Astrocyte of the spinal cord (primary cell): ENCODE results near the gene EXOC6B.

Experiments used
- DNase-seq: peaks from one replicate; pipeline ENCODE4 v3.0.0; 2011; ENCODE audit warnings: low read depth, low spot score
- H3K4me3 ChIP-seq: 2 replicates; pipeline ENCODE4 v1.5.1; 2011; ENCODE audit warnings: low read depth, mild to moderate bottlenecking, low read length, moderate library complexity
- in situ Hi-C: cut with HindIII; loops from 2 replicates; pipeline ENCODE4 v1.10.0; 2017; ENCODE audit warnings: low sequenced_read_pairs
- TF ChIP-seq, protein P1 (sequence below): IDR thresholded peaks from 2 replicates; pipeline ENCODE4 v1.5.1; 2012; ENCODE audit warnings: low read depth, mild to moderate bottlenecking, low read length, inconsistent platforms

The EXOC6B gene

DNA sequence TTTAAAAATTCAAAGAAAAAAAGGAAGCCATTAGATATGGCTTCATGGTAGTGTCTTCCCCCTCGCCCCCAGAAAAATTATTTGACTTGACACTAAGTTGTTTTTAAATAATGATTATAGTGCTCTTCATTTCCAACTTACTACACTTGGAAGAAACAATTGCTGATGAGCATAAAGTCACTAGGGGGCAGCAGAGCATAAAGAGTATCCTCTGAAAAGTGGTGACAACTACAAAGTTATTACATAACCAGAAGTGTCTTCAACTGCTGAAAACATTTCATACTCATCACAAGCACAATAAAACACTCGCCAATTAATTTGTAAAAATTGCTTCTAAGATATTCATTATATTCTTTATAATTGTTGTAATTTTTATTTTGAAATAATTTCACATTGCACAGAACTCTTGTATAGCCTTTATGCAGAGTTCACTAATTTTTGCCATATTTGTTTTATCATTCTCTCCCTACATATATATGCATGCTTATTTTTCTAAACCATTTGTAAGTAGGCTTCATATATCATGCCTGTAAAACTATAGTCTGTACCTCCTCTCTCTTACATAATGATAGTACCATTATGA is 54.9 kb downstream of the EXOC6B start:
- in situ Hi-C loops: no loop called here
- peak; percentile 75 for DNase-seq
- TF ChIP-seq, protein P1, sequence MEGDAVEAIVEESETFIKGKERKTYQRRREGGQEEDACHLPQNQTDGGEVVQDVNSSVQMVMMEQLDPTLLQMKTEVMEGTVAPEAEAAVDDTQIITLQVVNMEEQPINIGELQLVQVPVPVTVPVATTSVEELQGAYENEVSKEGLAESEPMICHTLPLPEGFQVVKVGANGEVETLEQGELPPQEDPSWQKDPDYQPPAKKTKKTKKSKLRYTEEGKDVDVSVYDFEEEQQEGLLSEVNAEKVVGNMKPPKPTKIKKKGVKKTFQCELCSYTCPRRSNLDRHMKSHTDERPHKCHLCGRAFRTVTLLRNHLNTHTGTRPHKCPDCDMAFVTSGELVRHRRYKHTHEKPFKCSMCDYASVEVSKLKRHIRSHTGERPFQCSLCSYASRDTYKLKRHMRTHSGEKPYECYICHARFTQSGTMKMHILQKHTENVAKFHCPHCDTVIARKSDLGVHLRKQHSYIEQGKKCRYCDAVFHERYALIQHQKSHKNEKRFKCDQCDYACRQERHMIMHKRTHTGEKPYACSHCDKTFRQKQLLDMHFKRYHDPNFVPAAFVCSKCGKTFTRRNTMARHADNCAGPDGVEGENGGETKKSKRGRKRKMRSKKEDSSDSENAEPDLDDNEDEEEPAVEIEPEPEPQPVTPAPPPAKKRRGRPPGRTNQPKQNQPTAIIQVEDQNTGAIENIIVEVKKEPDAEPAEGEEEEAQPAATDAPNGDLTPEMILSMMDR: peak; percentile 79
- H3K4me3 ChIP-seq: no peak overlapping the region

DNA sequence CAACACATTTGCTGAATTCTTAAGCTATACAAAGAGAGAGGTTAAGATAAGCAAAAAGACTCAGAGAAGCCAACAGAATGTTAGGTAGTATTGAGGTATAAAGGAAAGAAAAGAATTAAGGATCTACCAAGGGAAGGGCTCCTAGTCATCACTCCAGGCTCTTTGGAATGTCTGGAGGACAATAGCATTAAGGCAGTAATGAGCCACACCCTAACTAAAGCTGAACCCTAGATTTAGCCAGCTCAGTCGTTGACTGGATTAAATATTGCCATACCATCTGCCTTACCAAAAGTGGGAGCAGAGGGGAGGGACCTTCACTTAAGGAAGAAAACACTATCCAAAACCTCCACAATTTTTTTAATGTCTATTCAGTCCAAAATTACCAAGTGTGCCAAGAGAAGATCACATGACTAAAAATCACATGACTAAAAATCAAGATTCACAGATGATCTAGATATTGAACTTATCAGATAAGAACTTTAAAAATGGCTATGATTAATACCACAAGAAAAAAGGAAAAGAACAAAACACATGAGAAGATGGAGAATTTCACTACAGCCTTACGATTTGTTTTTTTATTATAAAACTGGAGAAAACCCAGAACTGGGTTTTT is 59.7 kb downstream of the EXOC6B start:
- TF ChIP-seq, protein P1: no peak
- no peak overlapping the region for H3K4me3 ChIP-seq
- in situ Hi-C loops: no loop called here
- DNase-seq: no peak

DNA sequence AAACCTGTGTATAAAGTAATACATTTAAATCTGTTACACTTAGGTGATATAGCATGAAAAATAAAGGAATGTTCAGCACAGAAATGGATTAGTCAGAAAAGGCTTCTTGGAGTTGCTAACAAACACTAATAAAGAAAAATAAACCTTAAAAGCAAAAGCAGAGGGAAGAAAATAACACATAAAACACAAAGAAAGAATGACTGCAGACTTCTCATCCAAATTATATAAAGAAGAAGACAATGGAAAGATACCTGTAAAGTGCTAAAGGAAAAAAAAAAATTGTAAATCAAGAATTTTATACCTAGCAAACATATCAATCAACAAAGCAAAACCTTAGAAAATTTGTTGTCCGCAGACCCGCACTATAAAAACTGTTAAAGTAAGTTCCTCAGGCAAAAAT is 63.6 kb downstream of the EXOC6B start:
- in situ Hi-C loops: no loop called here
- TF ChIP-seq, protein P1: no peak
- no peak overlapping the region for H3K4me3 ChIP-seq
- no peak for DNase-seq

DNA sequence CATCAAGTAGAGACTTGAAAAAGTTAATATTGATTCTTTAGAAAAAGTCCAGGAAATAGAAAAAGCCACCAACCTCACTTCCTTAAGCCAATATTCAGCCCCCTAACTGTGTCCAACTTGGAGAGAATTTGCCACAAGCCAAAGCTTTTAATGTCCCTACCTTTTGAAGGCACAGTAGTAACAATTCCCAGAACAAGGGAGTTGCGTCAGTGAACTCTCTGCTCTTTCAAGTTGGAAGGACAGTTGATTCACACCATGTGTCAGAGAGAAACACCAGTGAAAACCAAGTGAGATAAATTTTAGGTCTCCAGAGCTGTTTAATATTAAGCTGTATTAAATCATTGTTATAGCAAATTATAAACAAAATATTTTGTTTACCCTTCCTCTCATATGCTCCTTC is 66.1 kb downstream of the EXOC6B start:
- no peak overlapping the region for H3K4me3 ChIP-seq
- TF ChIP-seq, protein P1: no peak
- DNase-seq: no peak
- in situ Hi-C loops: no loop called here

DNA sequence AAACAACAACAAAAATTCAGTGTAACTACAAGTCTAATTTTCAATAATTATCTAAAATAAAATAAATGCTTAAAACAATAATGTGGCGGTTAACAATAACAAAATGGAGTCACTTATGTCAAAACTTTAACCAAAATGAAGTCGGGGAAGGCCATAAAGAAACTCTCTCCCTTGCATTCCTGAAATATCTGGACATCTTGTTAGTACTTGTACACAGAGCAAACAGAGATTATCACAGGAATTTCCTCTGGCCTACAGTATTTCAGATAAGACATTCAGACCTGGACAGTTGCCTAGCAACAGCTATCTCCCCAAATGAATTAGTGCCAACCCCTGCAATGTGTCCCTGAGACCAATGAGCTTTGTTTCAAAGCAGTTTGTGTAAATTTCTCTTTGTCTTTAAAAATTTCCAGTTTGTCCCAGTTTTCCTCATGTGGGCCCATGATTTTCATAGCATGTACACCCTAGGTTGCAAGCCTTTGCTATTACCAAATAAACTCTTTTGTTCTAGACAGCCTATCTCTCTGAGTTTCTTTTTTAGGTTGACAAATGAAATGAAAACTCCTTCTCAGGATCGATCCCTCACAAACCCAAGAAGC is 68.6 kb downstream of the EXOC6B start:
- no peak overlapping the region for H3K4me3 ChIP-seq
- TF ChIP-seq, protein P1: no peak
- peak; percentile 32 for DNase-seq
- in situ Hi-C loops: no loop called here

DNA sequence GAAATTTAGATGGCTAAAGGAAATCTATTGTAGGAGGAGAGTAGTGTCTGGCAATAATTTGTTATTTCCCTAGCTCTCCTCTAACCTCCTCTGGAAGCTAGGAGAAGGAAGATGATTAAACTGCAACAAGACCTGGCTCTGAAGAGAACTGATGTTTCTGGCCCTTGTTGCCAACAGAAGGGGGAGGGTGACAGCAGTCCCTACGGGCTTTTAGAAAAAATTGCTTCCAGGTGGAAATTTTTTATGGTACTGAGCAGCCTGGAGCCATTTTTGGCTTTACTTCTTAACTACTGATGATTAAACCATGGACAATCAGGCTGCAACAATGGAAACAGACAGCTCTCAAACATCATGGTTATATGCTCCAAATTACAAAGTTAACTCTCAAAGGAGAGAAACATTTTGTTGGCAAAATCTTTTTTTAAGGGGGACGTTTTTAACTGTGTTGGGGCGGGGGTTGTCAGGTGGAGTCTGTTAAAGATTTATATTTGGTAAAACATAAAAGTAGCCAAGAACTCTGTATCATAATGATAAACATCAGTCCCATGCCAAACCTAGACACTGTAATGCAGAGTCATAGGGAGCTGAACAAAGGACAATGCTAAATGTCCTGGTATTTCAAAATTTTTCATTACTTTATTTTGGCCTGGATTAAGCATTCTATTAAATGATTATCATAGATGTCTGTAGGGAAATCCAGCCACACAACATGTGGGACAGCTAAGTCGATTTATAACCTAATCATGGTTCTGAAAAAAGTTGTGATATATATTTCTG is 70.0 kb downstream of the EXOC6B start:
- in situ Hi-C loops: no loop called here
- no peak for DNase-seq
- TF ChIP-seq, protein P1: no peak

More for the DNA sequence above, 70.0 kb downstream of the EXOC6B start:
- H3K4me3 ChIP-seq: no peak overlapping the region
